Measurements from ENCODE around the gene OSGEPL1. TPM values are rescaled to one million over a fixed set of nuclear protein-coding genes. Genes with fewer than 3 reads are reported as not detected.
"Not testable (repeated sequence)": the region's sequence is repeated elsewhere in the genome, so short reads cannot be mapped to it uniquely, and the experiment has no call there.

The OSGEPL1 gene
- total and polyA plus RNA-seq, 2 of the 4 experiments (the other 2 are of a cell fraction) = 5.0 to 6.8 TPM

- H3K79me1 ChIP-seq (ENCODE audit: low read depth in 1 of 2, low read length in 2 of 2); H2AFZ ChIP-seq (replicated peaks; ENCODE audit: low read length, poor library complexity); H3K4ac ChIP-seq (ENCODE audit: low read depth, low read length); H4K5ac ChIP-seq (ENCODE audit: low read depth, low read length); BruUV-seq (replicated peaks); H3K18ac ChIP-seq (ENCODE audit: low read depth, low read length); intact Hi-C loops (cut with micrococcal nuclease); H3K4me1 ChIP-seq (ENCODE audit: control insufficient read depth, insufficient read depth, low read length); H3K56ac ChIP-seq (ENCODE audit: extremely low read depth, insufficient read depth, low read length); H3K14ac ChIP-seq (replicated peaks; ENCODE audit: low read depth, low read length); H4K20me1 ChIP-seq (ENCODE audit: insufficient read depth, low read length); H2AK5ac ChIP-seq (ENCODE audit: low read depth, low read length); H4K8ac ChIP-seq (ENCODE audit: low read depth in 2 of 2, low read length in 2 of 2); H3K27me3 ChIP-seq (ENCODE audit: control insufficient read depth, insufficient read depth, low read length); dilution Hi-C loops (cut with HindIII; ENCODE audit: low sequenced_read_pairs, unreplicated experiment); H3K27ac ChIP-seq (ENCODE audit: insufficient read depth, low read length); H3K36me3 ChIP-seq (ENCODE audit: control insufficient read depth, insufficient read depth, low read length); H3K4me2 ChIP-seq (ENCODE audit: low read depth, low read length); H2AK9ac ChIP-seq (replicated peaks; ENCODE audit: low read depth, low read length, poor library complexity); ATAC-seq (ENCODE audit: low read depth); in situ Hi-C loops (cut with MboI; ENCODE audit: low sequenced_read_pairs); CTCF ChIA-PET; H3K9ac ChIP-seq (ENCODE audit: low read depth, low read length); DNase-seq; H2BK15ac ChIP-seq (ENCODE audit: low read depth, low read length); H2BK120ac ChIP-seq (ENCODE audit: low read depth, low read length); H3K23ac ChIP-seq (ENCODE audit: low read depth, low read length); H2BK5ac ChIP-seq (ENCODE audit: low read depth, low read length, poor library complexity, severe bottlenecking); H2BK20ac ChIP-seq (ENCODE audit: low read depth, low read length); H3K9me3 ChIP-seq (ENCODE audit: control insufficient read depth, insufficient read depth, low read length); H3K4me3 ChIP-seq (ENCODE audit: insufficient read depth, low read depth, low read length); H3K9me1 ChIP-seq (ENCODE audit: insufficient read depth, low read length); H4K91ac ChIP-seq (ENCODE audit: insufficient read depth, low read depth, low read length); POLR2A ChIA-PET (ENCODE audit: unreplicated experiment): not testable (repeated sequence)
- WGBS, 2 experiments (ENCODE audit: extremely low coverage in 2 of 2, insufficient read length in 1 of 2) = no CpG with 5 or more reads among the region's 1 CpG
Observed at GRCh38 chr2:189717593-189717992, 45.0 kb downstream of the OSGEPL1 start.

Measured in IMR-90 (cell line).